NCI-H146 (cell line): ENCODE measurements around the gene NPTXR.
"Not testable (repeated sequence)": the region's sequence is repeated elsewhere in the genome, so short reads cannot be mapped to it uniquely, and the experiment has no call there.

Experiments
- DNase-seq: peaks from one replicate; lab custom pipeline; 2025; lab: John Stamatoyannopoulos, UW

The NPTXR gene

GRCh38 chr22:38868886-38869381, 25.1 kb upstream of the NPTXR start:
- peak; percentile 45 for DNase-seq

GRCh38 chr22:38868286-38868721, 24.5 kb upstream of the NPTXR start:
- DNase-seq, result no peak

GRCh38 chr22:38867471-38868285, 23.9 kb upstream of the NPTXR start:
- no peak for DNase-seq

GRCh38 chr22:38867124-38867455, 23.3 kb upstream of the NPTXR start:
- DNase-seq, result no peak

GRCh38 chr22:38866399-38867123, 22.7 kb upstream of the NPTXR start:
- no peak for DNase-seq

- DNase-seq, result no peak
These were observed 22.2 kb upstream of the NPTXR start for GRCh38 chr22:38866024-38866398.

- no peak for DNase-seq
These were observed 21.6 kb upstream of the NPTXR start for GRCh38 chr22:38865201-38866023.

- no peak for DNase-seq
These were observed 20.7 kb upstream of the NPTXR start for GRCh38 chr22:38864361-38865191.

- DNase-seq, result no peak
These were observed 19.8 kb upstream of the NPTXR start for GRCh38 chr22:38863531-38864131.

GRCh38 chr22:38862375-38863329, 18.8 kb upstream of the NPTXR start:
- DNase-seq, result no peak

- no peak for DNase-seq
These were observed 18.1 kb upstream of the NPTXR start for GRCh38 chr22:38861927-38862326.

- no peak for DNase-seq
These were observed 17.5 kb upstream of the NPTXR start for GRCh38 chr22:38861170-38861876.

- no peak for DNase-seq
These were observed 16.7 kb upstream of the NPTXR start for GRCh38 chr22:38860283-38861169.

- no peak for DNase-seq
These were observed 15.9 kb upstream of the NPTXR start for GRCh38 chr22:38859581-38860282.

- DNase-seq, result no peak
These were observed 14.7 kb upstream of the NPTXR start for GRCh38 chr22:38858492-38858891.

- not testable (repeated sequence) for DNase-seq
These were observed 10.6 kb upstream of the NPTXR start for GRCh38 chr22:38854476-38854875.

GRCh38 chr22:38853883-38854282, 10.1 kb upstream of the NPTXR start:
- DNase-seq, result not testable (repeated sequence)
